ENCODE data around the gene SAFB.

The SAFB gene

GRCh38 chr19:5615756-5616327 is 7.0 kb upstream of the SAFB start:
- Mint-ChIP-seq H3K27me3 (no peaks in the 10 kb centered on the region), H3K4me3 (no peak overlapping the region), H3K9me3 (no peaks in the 10 kb centered on the region), H3K27ac (no peak overlapping the region), H3K36me3 (peaks cover 14% of the 10 kb centered on the region), H3K4me1 (peaks cover 46% of the 10 kb centered on the region)

- Mint-ChIP-seq H3K9me3 (no peaks in the 10 kb centered on the region), H3K36me3 (peaks cover 16% of the 10 kb centered on the region), H3K4me3 (no peak overlapping the region), H3K4me1 (peaks cover 55% of the 10 kb centered on the region), H3K27me3 (no peaks in the 10 kb centered on the region), H3K27ac (peak overlapping the region; percentile 14)
Observed at GRCh38 chr19:5617080-5617479, 5.8 kb upstream of the SAFB start.

- Mint-ChIP-seq H3K4me1 (peaks cover 55% of the 10 kb centered on the region), H3K4me3 (peak overlapping the region; percentile 51), H3K27me3 (no peaks in the 10 kb centered on the region), H3K9me3 (no peaks in the 10 kb centered on the region), H3K36me3 (peaks cover 15% of the 10 kb centered on the region), H3K27ac (peak overlapping the region; percentile 55)
Observed at GRCh38 chr19:5618591-5618990, 4.3 kb upstream of the SAFB start.

- Mint-ChIP-seq H3K27me3 (no peaks in the 10 kb centered on the region), H3K36me3 (peaks cover 17% of the 10 kb centered on the region), H3K9me3 (no peaks in the 10 kb centered on the region), H3K4me3 (peak overlapping the region; percentile 100), H3K4me1 (peaks cover 57% of the 10 kb centered on the region), H3K27ac (peak overlapping the region; percentile 77)
Observed at GRCh38 chr19:5619946-5620345, 2.9 kb upstream of the SAFB start.

- no peaks in the 10 kb centered on the region for H3K27me3 Mint-ChIP-seq
- peak overlapping the region; percentile 91 for H3K27ac Mint-ChIP-seq
- peaks cover 26% of the 10 kb centered on the region for H3K36me3 Mint-ChIP-seq
- H3K4me3 Mint-ChIP-seq = peak overlapping the region; percentile 100
- peaks cover 66% of the 10 kb centered on the region for H3K4me1 Mint-ChIP-seq
- no peaks in the 10 kb centered on the region for H3K9me3 Mint-ChIP-seq
Observed at GRCh38 chr19:5621311-5621944, 1.5 kb upstream of the SAFB start.

- peak overlapping the region; percentile 100 for H3K4me3 Mint-ChIP-seq
Observed at GRCh38 chr19:5621945-5622464, 878 bp upstream of the SAFB start.

GRCh38 chr19:5623397-5624017 is 624 bp downstream of the SAFB start:
- Mint-ChIP-seq H3K27ac (peak overlapping the region; percentile 100), H3K27me3 (no peaks in the 10 kb centered on the region), H3K9me3 (no peaks in the 10 kb centered on the region), H3K36me3 (peaks cover 30% of the 10 kb centered on the region), H3K4me1 (peaks cover 67% of the 10 kb centered on the region), H3K4me3 (peak overlapping the region; percentile 100)

More at GRCh38 chr19:5621945-5622464, 878 bp upstream of the SAFB start:
- no peaks in the 10 kb centered on the region for H3K9me3 Mint-ChIP-seq
- H3K27ac Mint-ChIP-seq = peak overlapping the region; percentile 91
- peaks cover 28% of the 10 kb centered on the region for H3K36me3 Mint-ChIP-seq
- no peaks in the 10 kb centered on the region for H3K27me3 Mint-ChIP-seq
- peaks cover 67% of the 10 kb centered on the region for H3K4me1 Mint-ChIP-seq

GRCh38 chr19:5624018-5624663 is 1.3 kb downstream of the SAFB start:
- no peaks in the 10 kb centered on the region for H3K9me3 Mint-ChIP-seq

GRCh38 chr19:5624741-5625278 is 1.9 kb downstream of the SAFB start:
- H3K4me1 Mint-ChIP-seq = peaks cover 68% of the 10 kb centered on the region
- peaks cover 32% of the 10 kb centered on the region for H3K36me3 Mint-ChIP-seq
- no peaks in the 10 kb centered on the region for H3K9me3 Mint-ChIP-seq
- H3K27me3 Mint-ChIP-seq = no peaks in the 10 kb centered on the region
- peak overlapping the region; percentile 100 for H3K4me3 Mint-ChIP-seq
- H3K27ac Mint-ChIP-seq = peak overlapping the region; percentile 92

More at GRCh38 chr19:5624018-5624663, 1.3 kb downstream of the SAFB start:
- Mint-ChIP-seq H3K27me3 (no peaks in the 10 kb centered on the region), H3K27ac (peak overlapping the region; percentile 92), H3K4me3 (peak overlapping the region; percentile 100), H3K36me3 (peaks cover 32% of the 10 kb centered on the region), H3K4me1 (peaks cover 67% of the 10 kb centered on the region)

GRCh38 chr19:5625641-5626040 is 2.8 kb downstream of the SAFB start:
- H3K4me3 Mint-ChIP-seq = peak overlapping the region; percentile 100
- peaks cover 30% of the 10 kb centered on the region for H3K36me3 Mint-ChIP-seq
- H3K27me3 Mint-ChIP-seq = no peaks in the 10 kb centered on the region
- peaks cover 65% of the 10 kb centered on the region for H3K4me1 Mint-ChIP-seq
- H3K27ac Mint-ChIP-seq = peak overlapping the region; percentile 75
- H3K9me3 Mint-ChIP-seq = no peaks in the 10 kb centered on the region

GRCh38 chr19:5627395-5627904 is 4.6 kb downstream of the SAFB start:
- Mint-ChIP-seq H3K9me3 (no peaks in the 10 kb centered on the region), H3K27me3 (no peaks in the 10 kb centered on the region), H3K27ac (peak overlapping the region; percentile 83), H3K4me3 (peak overlapping the region; percentile 72), H3K36me3 (peaks cover 30% of the 10 kb centered on the region), H3K4me1 (peaks cover 72% of the 10 kb centered on the region)

- no peak overlapping the region for H3K27ac Mint-ChIP-seq
- H3K4me1 Mint-ChIP-seq = peaks cover 81% of the 10 kb centered on the region
Observed at GRCh38 chr19:5628461-5628860, 5.6 kb downstream of the SAFB start.

GRCh38 chr19:5628919-5629481 is 6.1 kb downstream of the SAFB start:
- Mint-ChIP-seq H3K4me1 (peaks cover 85% of the 10 kb centered on the region), H3K27ac (peak overlapping the region; percentile 4), H3K9me3 (no peaks in the 10 kb centered on the region), H3K36me3 (peaks cover 25% of the 10 kb centered on the region), H3K27me3 (no peaks in the 10 kb centered on the region), H3K4me3 (peak overlapping the region; percentile 58)

More at GRCh38 chr19:5628461-5628860, 5.6 kb downstream of the SAFB start:
- Mint-ChIP-seq H3K4me3 (peak overlapping the region; percentile 58), H3K36me3 (peaks cover 25% of the 10 kb centered on the region), H3K27me3 (no peaks in the 10 kb centered on the region), H3K9me3 (no peaks in the 10 kb centered on the region)

GRCh38 chr19:5631567-5632240 is 8.8 kb downstream of the SAFB start:
- peak overlapping the region; percentile 3 for H3K27ac Mint-ChIP-seq
- peak overlapping the region; percentile 67 for H3K4me3 Mint-ChIP-seq
- H3K4me1 Mint-ChIP-seq = peaks cover 83% of the 10 kb centered on the region
- peaks cover 11% of the 10 kb centered on the region for H3K36me3 Mint-ChIP-seq
- no peaks in the 10 kb centered on the region for H3K27me3 Mint-ChIP-seq
- H3K9me3 Mint-ChIP-seq = no peaks in the 10 kb centered on the region

Data from activated naive CD4-positive, alpha-beta T cell treated with anti-CD3 and anti-CD28 coated beads, Interleukin-2, amount 50 U/mL, for 24 hours (primary cell).